H9 (cell line): Measurements from ENCODE around the gene CABP4. TPM values are rescaled to one million over a fixed set of nuclear protein-coding genes. Genes with fewer than 3 reads are reported as not detected.
"Not testable (repeated sequence)": the region's sequence is repeated elsewhere in the genome, so short reads cannot be mapped to it uniquely, and the experiment has no call there.

ENCODE experiments used
- DNase-seq: peaks from one replicate; pipeline ENCODE4 v3.0.0-alpha.2; 2017
- H2AFZ ChIP-seq: one replicate; pipeline ENCODE4 v1.6.1; 2013; ENCODE audit warnings: mild to moderate bottlenecking, low read length, control low read depth, moderate library complexity
- H2AK5ac ChIP-seq: 2 replicates; pipeline ENCODE4 v1.6.1; 2013; ENCODE audit warnings: low read length, control low read depth, mixed read lengths; ENCODE audit not compliant: insufficient read length
- H2BK120ac ChIP-seq: one replicate; pipeline ENCODE4 v1.6.1; 2013; ENCODE audit warnings: low read depth, mild to moderate bottlenecking, low read length, control low read depth, inconsistent platforms; ENCODE audit not compliant: poor library complexity, severe bottlenecking
- H2BK12ac ChIP-seq: 2 replicates; pipeline ENCODE4 v1.6.1; 2013; ENCODE audit warnings: low read length, control low read depth, mixed read lengths, low read depth; ENCODE audit not compliant: insufficient read length
- H2BK15ac ChIP-seq: 2 replicates; pipeline ENCODE4 v1.6.1; 2013; ENCODE audit warnings: low read depth, low read length, control low read depth
- H2BK20ac ChIP-seq: one replicate; pipeline ENCODE4 v1.6.1; 2013; ENCODE audit warnings: low read depth, mild to moderate bottlenecking, low read length, control low read depth, inconsistent platforms; ENCODE audit not compliant: poor library complexity, severe bottlenecking
- H2BK5ac ChIP-seq: 2 replicates; pipeline ENCODE4 v1.6.1; 2013; ENCODE audit warnings: low read length, control low read depth, mixed read lengths; ENCODE audit not compliant: insufficient read length
- H3K14ac ChIP-seq: 2 replicates; pipeline ENCODE4 v1.6.1; 2013; ENCODE audit warnings: low read length, control low read depth; ENCODE audit not compliant: insufficient read depth
- H3K18ac ChIP-seq: 2 replicates; pipeline ENCODE4 v1.6.1; 2013; ENCODE audit warnings: low read depth, mild to moderate bottlenecking, mixed read lengths, low read length, control low read depth; ENCODE audit not compliant: insufficient read length
- H3K23ac ChIP-seq: 2 replicates; pipeline ENCODE4 v1.6.1; 2013; ENCODE audit warnings: low read length, control low read depth, mixed read lengths, low read depth; ENCODE audit not compliant: insufficient read length
- H3K23me2 ChIP-seq: 2 replicates; pipeline ENCODE4 v1.6.1; 2013; ENCODE audit warnings: low read depth, mild to moderate bottlenecking, mixed read lengths, low read length, control low read depth; ENCODE audit not compliant: insufficient read length, poor library complexity, severe bottlenecking
- H3K27ac ChIP-seq: 2 replicates; pipeline ENCODE4 v1.5.1; 2013; ENCODE audit warnings: low read length, control low read depth, mixed read lengths, low read depth; ENCODE audit not compliant: insufficient read length
- H3K27me3 ChIP-seq: 2 replicates; pipeline ENCODE4 v1.6.1; 2013; ENCODE audit warnings: low read length, control low read depth, inconsistent platforms; ENCODE audit not compliant: insufficient read depth
- H3K4ac ChIP-seq: 2 replicates; pipeline ENCODE4 v1.6.1; 2013; ENCODE audit warnings: low read depth, mild to moderate bottlenecking, control low read depth, inconsistent platforms, low read length, moderate library complexity
- H3K4me1 ChIP-seq: 2 replicates; pipeline ENCODE4 v1.6.1; 2013; ENCODE audit warnings: low read length, control low read depth, inconsistent platforms; ENCODE audit not compliant: insufficient read depth
- H3K4me2 ChIP-seq: 2 replicates; pipeline ENCODE4 v1.6.1; 2013; ENCODE audit warnings: low read length, control low read depth, mixed read lengths; ENCODE audit not compliant: insufficient read length, insufficient read depth
- H3K56ac ChIP-seq: 2 replicates; pipeline ENCODE4 v1.6.1; 2013; ENCODE audit warnings: low read depth, mild to moderate bottlenecking, mixed read lengths, low read length, control low read depth; ENCODE audit not compliant: insufficient read length
- H3K79me1 ChIP-seq: 2 replicates; pipeline ENCODE4 v1.6.1; 2013; ENCODE audit warnings: low read depth, mild to moderate bottlenecking, moderate library complexity, low read length, control low read depth, inconsistent platforms; ENCODE audit not compliant: insufficient read depth, poor library complexity, severe bottlenecking
- H3K79me2 ChIP-seq: 2 replicates; pipeline ENCODE4 v1.6.1; 2013; ENCODE audit warnings: low read length, control low read depth, inconsistent platforms; ENCODE audit not compliant: insufficient read depth
- H3K9ac ChIP-seq: 2 replicates; pipeline ENCODE4 v1.6.1; 2013; ENCODE audit warnings: low read length, control low read depth, mixed read lengths; ENCODE audit not compliant: insufficient read length; ENCODE audit errors: extremely low read depth
- H3K9me3 ChIP-seq: one replicate; pipeline ENCODE4 v1.6.1; 2013; ENCODE audit warnings: low read depth, low read length, inconsistent platforms; ENCODE audit not compliant: control insufficient read depth
- H3T11ph ChIP-seq: one replicate; pipeline ENCODE4 v1.6.1; 2013; ENCODE audit warnings: mild to moderate bottlenecking, low read length, control low read depth, inconsistent platforms
- H4K20me1 ChIP-seq: one replicate; pipeline ENCODE4 v1.6.1; 2013; ENCODE audit not compliant: control insufficient read depth, insufficient read length, insufficient read depth
- H4K5ac ChIP-seq: 2 replicates; pipeline ENCODE4 v1.6.1; 2013; ENCODE audit warnings: low read depth, mild to moderate bottlenecking, mixed read lengths, low read length, control low read depth; ENCODE audit not compliant: insufficient read length
- H4K8ac ChIP-seq: replicated peaks from 2 replicates; pipeline ENCODE4 v1.6.1; 2013; ENCODE audit warnings: low read length, control low read depth, mixed read lengths, low read depth; ENCODE audit not compliant: insufficient read length
- H4K91ac ChIP-seq: 2 replicates; pipeline ENCODE4 v1.6.1; 2013; ENCODE audit warnings: low read depth, mild to moderate bottlenecking, moderate library complexity, mixed read lengths, low read length, control low read depth; ENCODE audit not compliant: insufficient read length
- H3K27ac Mint-ChIP-seq, 3 experiments: 2 replicates in 2 of 3; 3 replicates in 1 of 3; pipeline ENCODE4 v1.8.0; 2020 to 2021; ENCODE audit warnings: mixed read lengths in 3 of 3, mild to moderate bottlenecking in 1 of 3, moderate library complexity in 1 of 3
- H3K27me3 Mint-ChIP-seq: 2 replicates; pipeline ENCODE4 v1.8.0; 2021; ENCODE audit warnings: low read depth, mild to moderate bottlenecking, moderate library complexity, mixed read lengths
- H3K36me3 Mint-ChIP-seq, 3 experiments: 2 replicates in 2 of 3; 3 replicates in 1 of 3; pipeline ENCODE4 v1.8.0; 2020 to 2021; ENCODE audit warnings: low read depth in 3 of 3, mixed read lengths in 3 of 3; ENCODE audit not compliant: insufficient read depth in 1 of 3
- H3K4me1 Mint-ChIP-seq, 2 experiments: 2 replicates each; pipeline ENCODE4 v1.8.0; 2020; ENCODE audit warnings: mixed read lengths in 2 of 2
- H3K4me3 Mint-ChIP-seq, 2 experiments: 2 replicates in 1 of 2; 3 replicates in 1 of 2; pipeline ENCODE4 v1.8.0; 2020 to 2021; ENCODE audit warnings: mild to moderate bottlenecking in 2 of 2, mixed read lengths in 2 of 2, moderate library complexity in 1 of 2
- H3K9me3 Mint-ChIP-seq, 2 experiments: 2 replicates in 1 of 2; 3 replicates in 1 of 2; pipeline ENCODE4 v1.8.0; 2020; ENCODE audit warnings: mild to moderate bottlenecking in 2 of 2, mixed read lengths in 2 of 2, moderate library complexity in 1 of 2
- WGBS: extraction: QIAGEN DNeasy Blood & Tissue Kit; methylation state at CpG from one replicate; pipeline ENCODE4 v1.1.7; 2013; ENCODE audit warnings: missing lambda C conversion rate, low lambda C conversion rate, mixed read lengths; ENCODE audit not compliant: insufficient read length; ENCODE audit errors: extremely low coverage; 5-methylcytosine and 5-hydroxymethylcytosine counted together
- total RNA-seq: library from RNA; stranded (reverse); gene quantifications from 2 replicates; pipeline ENCODE4 v1.2.1, GENCODE V29; 2021

The CABP4 gene
- total RNA-seq, 1 experiment from 2014 or later: not detected

DNA sequence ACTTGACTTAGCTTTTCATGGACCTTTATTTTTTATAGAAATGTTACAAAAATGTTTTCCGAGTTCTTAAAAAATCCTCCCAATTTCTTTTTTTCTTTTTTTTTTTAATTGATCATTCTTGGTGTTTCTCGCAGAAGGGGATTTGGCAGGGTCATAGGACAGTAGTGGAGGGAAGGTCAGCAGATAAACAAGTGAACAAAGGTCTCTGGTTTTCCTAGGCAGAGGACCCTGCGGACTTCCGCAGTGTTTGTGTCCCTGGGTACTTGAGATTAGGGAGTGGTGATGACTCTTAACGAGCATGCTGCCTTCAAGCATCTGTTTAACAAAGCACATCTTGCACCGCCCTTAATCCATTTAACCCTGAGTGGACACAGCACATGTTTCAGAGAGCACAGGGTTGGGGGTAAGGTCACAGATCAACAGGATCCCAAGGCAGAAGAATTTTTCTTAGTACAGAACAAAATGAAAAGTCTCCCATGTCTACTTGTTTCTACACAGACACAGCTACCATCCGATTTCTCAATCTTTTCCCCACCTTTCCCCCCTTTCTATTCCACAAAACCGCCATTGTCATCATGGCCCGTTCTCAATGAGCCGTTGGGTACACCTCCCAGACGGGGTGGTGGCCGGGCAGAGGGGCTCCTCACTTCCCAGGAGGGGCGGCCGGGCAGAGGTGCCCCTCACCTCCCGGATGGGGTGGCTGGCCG lies 22.3 kb downstream of the CABP4 start:
- H3T11ph ChIP-seq, H3K4ac ChIP-seq, H3K9me3 Mint-ChIP-seq: not testable (repeated sequence)

More for the DNA sequence above, 22.3 kb downstream of the CABP4 start:
- not testable (repeated sequence) for H2BK15ac ChIP-seq, H4K5ac ChIP-seq, H3K79me2 ChIP-seq, H2AK5ac ChIP-seq, H3K56ac ChIP-seq, H2AFZ ChIP-seq, H3K14ac ChIP-seq, H3K9me3 ChIP-seq, H3K36me3 Mint-ChIP-seq, H3K4me1 ChIP-seq, H4K20me1 ChIP-seq, H3K79me1 ChIP-seq, DNase-seq, H4K91ac ChIP-seq, H3K4me1 Mint-ChIP-seq, H3K27ac ChIP-seq, H4K8ac ChIP-seq, H3K23ac ChIP-seq, H3K9ac ChIP-seq, H3K27me3 ChIP-seq, H3K4me2 ChIP-seq, H2BK12ac ChIP-seq, H2BK20ac ChIP-seq, H2BK120ac ChIP-seq, H2BK5ac ChIP-seq, H3K23me2 ChIP-seq, H3K18ac ChIP-seq, H3K4me3 Mint-ChIP-seq
- Mint-ChIP-seq H3K27me3 (peaks cover 21% of the 10 kb centered on the region), H3K27ac (0 out of 7 replicates have a peak overlapping the region, but pooled peaks of 1 of the 3 experiments have one; percentile 44)
- WGBS: no CpG with 5 or more reads among the region's 16 CpGs
